B cell (primary cell): ENCODE measurements around the gene EXOC4. TPM values are rescaled to one million over a fixed set of nuclear protein-coding genes. Genes with fewer than 3 reads are reported as not detected.

Experiments
- ATAC-seq: fragments of 200-7000 bp; cut with Tn5 transposase; one replicate; pipeline ENCODE4 v1.10.0; 2021; ENCODE audit warnings: low read depth, mild to moderate bottlenecking, moderate number of reproducible peaks, moderate library complexity
- CTCF ChIA-PET: fragments of 350-600 bp; sonication (Branson Sonifier 250); formaldehyde crosslinking; loops from one replicate; lab custom pipeline; 2021; ENCODE audit warnings: antibody characterized with exemption, inconsistent platforms; lab: Charles Lee
- POLR2A ChIA-PET: fragments of 350-600 bp; sonication (Branson Sonifier 250); formaldehyde crosslinking; loops from one replicate; lab custom pipeline; 2021; ENCODE audit warnings: antibody characterized with exemption; lab: Charles Lee
- DNase-seq: peaks from one replicate; pipeline ENCODE4 v3.0.0; 2013
- H2AFZ ChIP-seq: 2 replicates; pipeline ENCODE4 v1.6.1; 2012; ENCODE audit warnings: mild to moderate bottlenecking, low read depth, low read length; ENCODE audit not compliant: insufficient read depth, poor library complexity, severe bottlenecking
- H3K27ac ChIP-seq, 2 donors: 1 replicate in 1 of 2; 2 replicates in 1 of 2; pipeline ENCODE4 v1.5.1; 2012 to 2013; ENCODE audit warnings: low read length in 2 of 2, mild to moderate bottlenecking in 2 of 2, moderate library complexity in 1 of 2
- H3K27me3 ChIP-seq, 4 experiments: fragments of 200-600 bp in 1 of 4; sonication (generic) in 1 of 4; replicated peaks in 1 of 4; 1 replicate in 2 of 4; 2 replicates in 2 of 4; pipeline versions ENCODE4 v1.6.1 to v1.7.0; 2013 to 2016; ENCODE audit warnings: low read length in 3 of 4, mild to moderate bottlenecking in 2 of 4, mixed read lengths in 1 of 4, moderate library complexity in 1 of 4; ENCODE audit not compliant: insufficient read depth in 4 of 4, control insufficient read depth in 3 of 4; ENCODE audit errors: control extremely low read depth in 1 of 4
- H3K36me3 ChIP-seq, 2 experiments: replicated peaks in 1 of 2; 1 replicate in 1 of 2; 2 replicates in 1 of 2; pipeline versions ENCODE4 v1.6.1 to v1.7.1; 2013; ENCODE audit warnings: low read length in 1 of 2; ENCODE audit not compliant: insufficient read depth in 2 of 2, control insufficient read depth in 1 of 2; ENCODE audit errors: control extremely low read depth in 1 of 2, extremely low read depth in 1 of 2
- H3K4me1 ChIP-seq, 2 donors: fragments of 200-600 bp in 1 of 2; sonication (generic) in 1 of 2; 1 replicate in 1 of 2; 2 replicates in 1 of 2; pipeline versions ENCODE4 v1.5.1 to v1.6.1; 2013 to 2017; ENCODE audit warnings: low read length in 2 of 2; ENCODE audit not compliant: control insufficient read depth in 2 of 2, insufficient read depth in 2 of 2
- H3K4me2 ChIP-seq: replicated peaks from 2 replicates; pipeline ENCODE3; 2012; ENCODE audit warnings: mild to moderate bottlenecking, low read depth, low read length; ENCODE audit not compliant: poor library complexity, severe bottlenecking
- H3K4me3 ChIP-seq, 5 experiments: fragments of 200-600 bp in 1 of 5; sonication (generic) in 1 of 5; 1 replicate in 3 of 5; 2 replicates in 2 of 5; pipeline versions ENCODE4 v1.5.1 to v1.7.0; 2011 to 2016; ENCODE audit warnings: low read length in 4 of 5, mild to moderate bottlenecking in 4 of 5, low read depth in 2 of 5, control low read depth in 1 of 5, moderate library complexity in 1 of 5; ENCODE audit not compliant: insufficient read depth in 1 of 5; ENCODE audit errors: control extremely low read depth in 1 of 5, extremely low read depth in 1 of 5
- H3K79me2 ChIP-seq: fragments of 200-600 bp; sonication (generic); one replicate; pipeline ENCODE4 v1.6.0; 2016; ENCODE audit warnings: low read length; ENCODE audit not compliant: control insufficient read depth, insufficient read depth
- H3K9ac ChIP-seq: fragments of 200-600 bp; sonication (generic); 2 replicates; pipeline ENCODE4 v1.6.1; 2017; ENCODE audit warnings: mild to moderate bottlenecking, low read length, moderate library complexity
- H3K9me3 ChIP-seq, 3 donors: one replicate each; pipeline versions ENCODE4 v1.6.1 to v1.7.1; 2013; ENCODE audit warnings: low read length in 2 of 3; ENCODE audit not compliant: control insufficient read depth in 2 of 3, insufficient read depth in 1 of 3; ENCODE audit errors: control extremely low read depth in 1 of 3
- H4K20me1 ChIP-seq: 2 replicates; pipeline ENCODE4 v1.6.0; 2012; ENCODE audit warnings: mild to moderate bottlenecking, low read length; ENCODE audit not compliant: insufficient read depth, control insufficient read depth, poor library complexity, severe bottlenecking
- H3K27ac Mint-ChIP-seq: one replicate; pipeline ENCODE4 v1.8.0; 2021; ENCODE audit warnings: mixed read lengths
- H3K27me3 Mint-ChIP-seq: one replicate; pipeline ENCODE4 v1.8.0; 2021; ENCODE audit warnings: mixed read lengths
- H3K4me1 Mint-ChIP-seq: one replicate; pipeline ENCODE4 v1.8.0; 2021; ENCODE audit warnings: mixed read lengths
- H3K4me3 Mint-ChIP-seq: one replicate; pipeline ENCODE4 v1.8.0; 2021; ENCODE audit warnings: mixed read lengths
- H3K9me3 Mint-ChIP-seq: one replicate; pipeline ENCODE4 v1.8.0; 2022; ENCODE audit warnings: mixed read lengths; ENCODE audit not compliant: insufficient read depth
- EZH2 ChIP-seq: IDR thresholded peaks from 2 replicates; pipeline ENCODE4 v1.6.1; 2012; ENCODE audit warnings: borderline replicate concordance, low read depth, mild to moderate bottlenecking, moderate library complexity, low read length; ENCODE audit not compliant: insufficient read depth, poor library complexity, severe bottlenecking
- WGBS: methylation state at CpG from one replicate; pipeline ENCODE4 v1.1.5; 2013; ENCODE audit warnings: missing lambda C conversion rate; ENCODE audit not compliant: insufficient coverage; 5-methylcytosine and 5-hydroxymethylcytosine counted together
- intact Hi-C: fragments of 100-400 bp; cut with micrococcal nuclease; formaldehyde crosslinking; loops from one replicate; pipeline ENCODE4 v1.10.0; 2022
- polyA plus RNA-seq: library from polyadenylated mRNA; depleted of rRNA; stranded (reverse); fragments of >200 nt; gene quantifications from 2 replicates; pipeline ENCODE4 v1.2.3, GENCODE V29; 2012
- total RNA-seq, 2 donors: library from RNA; stranded (reverse); fragments of 120-200 nt in 1 of 2; gene quantifications; 1 replicate in 1 of 2; 2 replicates in 1 of 2; pipeline versions ENCODE4 v1.2.3 to v1.2.4, GENCODE V29; 2013 to 2022
- TF ChIP-seq, protein P1 (sequence below): fragments of 200-600 bp; IDR thresholded peaks from one replicate; pipeline ENCODE4 v1.8.0; 2022; ENCODE audit warnings: antibody characterized with exemption, mild to moderate bottlenecking

EXOC4 gene
- total and polyA plus RNA-seq, 2 donors (not counting 1 experiment from before 2014, with no cell fraction given) = 16.7 to 135 TPM

DNA sequence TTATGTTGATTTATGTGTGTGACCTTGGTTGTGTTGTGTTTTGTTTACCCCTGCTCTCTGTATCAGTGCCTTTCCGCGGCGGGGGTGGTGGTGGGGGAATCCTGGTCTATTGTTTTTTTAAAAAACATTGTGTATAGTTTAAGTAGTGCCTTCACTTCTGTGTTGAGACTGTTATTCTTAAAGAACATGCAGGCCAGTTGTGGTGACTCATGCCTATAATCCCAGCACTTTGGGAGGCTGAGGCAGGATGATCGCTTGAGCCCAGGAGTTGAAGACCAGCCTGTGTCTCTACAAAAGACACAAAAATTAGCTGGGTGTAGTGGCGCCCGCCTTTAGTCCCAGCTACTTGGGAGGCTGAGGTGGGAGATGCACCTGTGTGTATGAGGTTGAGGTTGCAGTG, 445.2 kb downstream of the EXOC4 start:
- intact Hi-C loops = no loop called here
- H2AFZ ChIP-seq = no peak overlapping the region
- CTCF ChIA-PET = no interaction called here
- TF ChIP-seq, protein P1, sequence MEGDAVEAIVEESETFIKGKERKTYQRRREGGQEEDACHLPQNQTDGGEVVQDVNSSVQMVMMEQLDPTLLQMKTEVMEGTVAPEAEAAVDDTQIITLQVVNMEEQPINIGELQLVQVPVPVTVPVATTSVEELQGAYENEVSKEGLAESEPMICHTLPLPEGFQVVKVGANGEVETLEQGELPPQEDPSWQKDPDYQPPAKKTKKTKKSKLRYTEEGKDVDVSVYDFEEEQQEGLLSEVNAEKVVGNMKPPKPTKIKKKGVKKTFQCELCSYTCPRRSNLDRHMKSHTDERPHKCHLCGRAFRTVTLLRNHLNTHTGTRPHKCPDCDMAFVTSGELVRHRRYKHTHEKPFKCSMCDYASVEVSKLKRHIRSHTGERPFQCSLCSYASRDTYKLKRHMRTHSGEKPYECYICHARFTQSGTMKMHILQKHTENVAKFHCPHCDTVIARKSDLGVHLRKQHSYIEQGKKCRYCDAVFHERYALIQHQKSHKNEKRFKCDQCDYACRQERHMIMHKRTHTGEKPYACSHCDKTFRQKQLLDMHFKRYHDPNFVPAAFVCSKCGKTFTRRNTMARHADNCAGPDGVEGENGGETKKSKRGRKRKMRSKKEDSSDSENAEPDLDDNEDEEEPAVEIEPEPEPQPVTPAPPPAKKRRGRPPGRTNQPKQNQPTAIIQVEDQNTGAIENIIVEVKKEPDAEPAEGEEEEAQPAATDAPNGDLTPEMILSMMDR = no peak
- no peak for TF ChIP-seq EZH2
- H3K4me3 ChIP-seq = no peak overlapping the region
- no peaks in the 10 kb centered on the region for H3K36me3 ChIP-seq
- WGBS = 100% methylated on average over 4 of the region's 6 CpGs
- POLR2A ChIA-PET = no interaction called here
- ATAC-seq (no peak), DNase-seq (no peak)
- Mint-ChIP-seq H3K9me3 (no peaks in the 10 kb centered on the region), H3K4me1 (no peaks in the 10 kb centered on the region), H3K27ac (no peak overlapping the region), H3K27me3 (no peaks in the 10 kb centered on the region), H3K4me3 (no peak overlapping the region)
- H4K20me1 ChIP-seq = no peaks in the 10 kb centered on the region
- H3K27ac ChIP-seq = no peak overlapping the region
- no peaks in the 10 kb centered on the region for H3K79me2 ChIP-seq
- no peaks in the 10 kb centered on the region for H3K27me3 ChIP-seq
- no peak overlapping the region for H3K9ac ChIP-seq
- no peak overlapping the region for H3K4me2 ChIP-seq
- H3K4me1 ChIP-seq = no peaks in the 10 kb centered on the region
- H3K9me3 ChIP-seq = no peaks in the 10 kb centered on the region

DNA sequence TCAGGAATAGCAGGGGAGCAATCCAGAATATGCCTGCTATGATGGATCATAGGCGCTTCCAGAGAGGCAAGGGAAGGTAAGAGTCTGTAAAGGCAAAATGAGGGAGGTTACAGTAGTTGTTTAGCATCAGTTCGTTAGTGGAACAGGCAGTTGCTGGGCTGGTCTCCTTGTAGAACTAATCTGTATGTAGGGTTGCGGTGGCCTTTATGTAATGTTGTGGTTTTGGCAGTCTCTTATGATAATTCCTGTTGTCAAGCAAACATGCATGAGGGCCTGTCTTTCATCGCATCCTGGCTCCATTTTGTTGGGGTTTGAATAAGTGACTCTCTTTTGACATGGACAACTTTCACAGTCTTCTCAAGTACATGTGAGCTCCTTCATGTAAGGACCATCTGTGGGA, 446.5 kb downstream of the EXOC4 start:
- DNase-seq (no peak), ATAC-seq (no peak)
- H3K9me3 ChIP-seq = no peaks in the 10 kb centered on the region
- CTCF ChIA-PET = no interaction called here
- intact Hi-C loops = no loop called here
- H3K4me3 Mint-ChIP-seq = no peak overlapping the region
- no peaks in the 10 kb centered on the region for H3K4me1 ChIP-seq
- no peaks in the 10 kb centered on the region for H3K4me1 Mint-ChIP-seq
- no peak overlapping the region for H3K27ac Mint-ChIP-seq
- no peak overlapping the region for H3K4me3 ChIP-seq
- no peak for TF ChIP-seq EZH2
- TF ChIP-seq, protein P1 = no peak
- no peaks in the 10 kb centered on the region for H3K9me3 Mint-ChIP-seq
- H3K4me2 ChIP-seq = no peak overlapping the region
- H4K20me1 ChIP-seq = no peaks in the 10 kb centered on the region
- no peaks in the 10 kb centered on the region for H3K27me3 ChIP-seq
- H3K79me2 ChIP-seq = no peaks in the 10 kb centered on the region
- POLR2A ChIA-PET = no interaction called here
- no peak overlapping the region for H2AFZ ChIP-seq
- H3K36me3 ChIP-seq = no peaks in the 10 kb centered on the region
- 100% methylated on average over 3 of the region's 4 CpGs for WGBS
- H3K27me3 Mint-ChIP-seq = no peaks in the 10 kb centered on the region
- H3K27ac ChIP-seq = no peak overlapping the region
- no peak overlapping the region for H3K9ac ChIP-seq
